Middle frontal gyrus (tissue), 1 donor: ENCODE results near the gene OGFRL1.
"Not testable (repeated sequence)": the region's sequence is repeated elsewhere in the genome, so short reads cannot be mapped to it uniquely, and the experiment has no call there.

Experiments
- DNase-seq: peaks from one replicate; pipeline ENCODE4 v3.0.0-alpha.2; 2015; ENCODE audit warnings: low spot score; ENCODE audit errors: extremely low spot score

Gene OGFRL1

GRCh38 chr6:71288228-71289038, at the start of gene OGFRL1:
Gene OGFRL1 (plus strand): TSS chr6:71288811. CDS start chr6:71288937, 126 bp downstream.
- peak; percentile 54 for DNase-seq

GRCh38 chr6:71239694-71240093, 48.9 kb upstream of the OGFRL1 start:
- DNase-seq = no peak

- no peak for DNase-seq
These were observed 43.2 kb upstream of the OGFRL1 start for GRCh38 chr6:71245265-71246049.

- no peak for DNase-seq
These were observed 42.0 kb upstream of the OGFRL1 start for GRCh38 chr6:71246596-71246995.

- DNase-seq = no peak
These were observed 40.3 kb upstream of the OGFRL1 start for GRCh38 chr6:71248306-71248765.

- DNase-seq = no peak
These were observed 39.6 kb upstream of the OGFRL1 start for GRCh38 chr6:71248878-71249544.

- no peak for DNase-seq
These were observed 38.5 kb upstream of the OGFRL1 start for GRCh38 chr6:71250099-71250602.

GRCh38 chr6:71252410-71252809, 36.2 kb upstream of the OGFRL1 start:
- DNase-seq = no peak

GRCh38 chr6:71252960-71253359, 35.7 kb upstream of the OGFRL1 start:
- DNase-seq = no peak

GRCh38 chr6:71254323-71254722, 34.3 kb upstream of the OGFRL1 start:
- DNase-seq = no peak

GRCh38 chr6:71258078-71258866, 30.3 kb upstream of the OGFRL1 start:
- DNase-seq = no peak

- DNase-seq = no peak
These were observed 28.6 kb upstream of the OGFRL1 start for GRCh38 chr6:71259888-71260604.

GRCh38 chr6:71262914-71263313, 25.7 kb upstream of the OGFRL1 start:
- no peak for DNase-seq

GRCh38 chr6:71266392-71266791, 22.2 kb upstream of the OGFRL1 start:
- not testable (repeated sequence) for DNase-seq

GRCh38 chr6:71268735-71269437, 19.7 kb upstream of the OGFRL1 start:
- DNase-seq = no peak

GRCh38 chr6:71277926-71278600, 10.5 kb upstream of the OGFRL1 start:
- no peak for DNase-seq

GRCh38 chr6:71279321-71279720, 9.3 kb upstream of the OGFRL1 start:
- no peak for DNase-seq

GRCh38 chr6:71279740-71280139, 8.9 kb upstream of the OGFRL1 start:
- no peak for DNase-seq

GRCh38 chr6:71280701-71281100, 7.9 kb upstream of the OGFRL1 start:
- DNase-seq = no peak
